Brain pericyte (primary cell): ENCODE measurements around the gene SALL4.
"Not testable (repeated sequence)": the region's sequence is repeated elsewhere in the genome, so short reads cannot be mapped to it uniquely, and the experiment has no call there.

Source experiments
- DNase-seq: peaks from one replicate; pipeline ENCODE4 v3.0.0-alpha.2; 2012; ENCODE audit warnings: low read depth, low spot score

The SALL4 gene

GRCh38 chr20:51801823-51802123, 548 bp downstream of the SALL4 start:
- no peak for DNase-seq

GRCh38 chr20:51801122-51801822, 1.0 kb downstream of the SALL4 start:
- no peak for DNase-seq

GRCh38 chr20:51800872-51801121, 1.5 kb downstream of the SALL4 start:
- no peak for DNase-seq

GRCh38 chr20:51800060-51800871, 2.1 kb downstream of the SALL4 start:
- DNase-seq = no peak

- no peak for DNase-seq
Observed at GRCh38 chr20:51799401-51799860, 2.9 kb downstream of the SALL4 start.

- no peak for DNase-seq
Observed at GRCh38 chr20:51797357-51798025, 4.8 kb downstream of the SALL4 start.

- DNase-seq = no peak
Observed at GRCh38 chr20:51796340-51796739, 6.0 kb downstream of the SALL4 start.

GRCh38 chr20:51792960-51793359, 9.4 kb downstream of the SALL4 start:
- no peak for DNase-seq

GRCh38 chr20:51791626-51792025, 10.7 kb downstream of the SALL4 start:
- no peak for DNase-seq

GRCh38 chr20:51790256-51790655, 12.1 kb downstream of the SALL4 start:
- no peak for DNase-seq

- no peak for DNase-seq
Observed at GRCh38 chr20:51789434-51789833, 12.9 kb downstream of the SALL4 start.

- DNase-seq = no peak
Observed at GRCh38 chr20:51788822-51789221, 13.5 kb downstream of the SALL4 start.

- no peak for DNase-seq
Observed at GRCh38 chr20:51784299-51784698, 18.0 kb downstream of the SALL4 start.

- not testable (repeated sequence) for DNase-seq
Observed at GRCh38 chr20:51778229-51778759, 24.0 kb downstream of the SALL4 start.

- no peak for DNase-seq
Observed at GRCh38 chr20:51775241-51775640, 27.1 kb downstream of the SALL4 start.

- DNase-seq = no peak
Observed at GRCh38 chr20:51772236-51772635, 30.1 kb downstream of the SALL4 start.

GRCh38 chr20:51769976-51770615, 32.2 kb downstream of the SALL4 start:
- DNase-seq = no peak

GRCh38 chr20:51768759-51769517, 33.4 kb downstream of the SALL4 start:
- DNase-seq = no peak

- DNase-seq = no peak
Observed at GRCh38 chr20:51767867-51768758, 34.2 kb downstream of the SALL4 start, which contains the start of gene ATP9A. Gene ATP9A, minus strand, starts transcription at chr20:51768390. Its CDS starts 21 bp downstream, at chr20:51768369.
